Inflammatory macrophage (primary cell): ENCODE data around the gene MYO1A.
A peak's percentile ranks its signal among the peaks of the same experiment; 100 is the strongest.

ENCODE experiments used
- DNase-seq, 2 donors: peaks; one replicate each; pipeline ENCODE4 v3.0.0-alpha.2; 2020 to 2022

The MYO1A gene

DNA sequence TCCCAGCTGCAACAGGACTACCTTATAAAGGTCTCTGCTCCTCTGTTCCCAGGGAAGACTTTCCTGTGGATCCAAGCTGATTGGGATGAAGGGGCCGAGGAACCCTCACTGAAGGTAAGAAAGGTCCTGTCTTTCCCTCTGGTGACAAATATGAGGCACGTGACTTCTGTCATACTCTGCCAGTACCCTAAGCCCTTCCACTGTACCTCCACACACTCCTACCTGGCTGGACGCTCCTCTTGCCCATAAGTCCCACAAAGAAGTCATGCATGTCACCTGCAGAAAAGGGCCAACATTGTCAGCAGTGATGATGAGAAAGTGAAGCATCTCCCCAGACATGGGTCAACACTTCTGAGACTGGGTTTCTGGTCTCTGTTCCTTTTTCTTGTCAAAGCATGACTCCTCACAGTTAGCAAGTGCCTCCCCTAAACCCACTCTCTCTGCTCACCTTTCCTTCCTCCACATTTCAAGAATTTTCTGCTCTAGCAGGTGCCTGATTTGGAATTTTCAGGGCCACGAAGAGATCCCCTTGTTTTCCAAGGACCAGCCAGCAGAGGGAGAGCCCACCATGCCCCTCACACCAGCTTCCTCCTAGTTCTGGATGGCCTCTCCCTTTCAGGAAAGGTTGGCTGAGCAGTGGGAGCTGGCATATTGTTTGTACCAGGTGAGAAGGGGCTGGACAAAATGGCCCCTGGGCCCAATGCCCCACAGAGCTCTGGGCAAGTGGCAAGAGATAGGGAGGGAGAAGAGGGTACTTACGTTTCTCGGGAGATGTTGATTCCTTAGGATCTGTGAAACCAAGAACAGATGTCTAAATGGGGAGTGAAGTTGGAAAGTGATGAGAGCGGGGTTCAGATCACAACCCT lies 37.1 kb downstream of the MYO1A start:
- DNase-seq = no peak

DNA sequence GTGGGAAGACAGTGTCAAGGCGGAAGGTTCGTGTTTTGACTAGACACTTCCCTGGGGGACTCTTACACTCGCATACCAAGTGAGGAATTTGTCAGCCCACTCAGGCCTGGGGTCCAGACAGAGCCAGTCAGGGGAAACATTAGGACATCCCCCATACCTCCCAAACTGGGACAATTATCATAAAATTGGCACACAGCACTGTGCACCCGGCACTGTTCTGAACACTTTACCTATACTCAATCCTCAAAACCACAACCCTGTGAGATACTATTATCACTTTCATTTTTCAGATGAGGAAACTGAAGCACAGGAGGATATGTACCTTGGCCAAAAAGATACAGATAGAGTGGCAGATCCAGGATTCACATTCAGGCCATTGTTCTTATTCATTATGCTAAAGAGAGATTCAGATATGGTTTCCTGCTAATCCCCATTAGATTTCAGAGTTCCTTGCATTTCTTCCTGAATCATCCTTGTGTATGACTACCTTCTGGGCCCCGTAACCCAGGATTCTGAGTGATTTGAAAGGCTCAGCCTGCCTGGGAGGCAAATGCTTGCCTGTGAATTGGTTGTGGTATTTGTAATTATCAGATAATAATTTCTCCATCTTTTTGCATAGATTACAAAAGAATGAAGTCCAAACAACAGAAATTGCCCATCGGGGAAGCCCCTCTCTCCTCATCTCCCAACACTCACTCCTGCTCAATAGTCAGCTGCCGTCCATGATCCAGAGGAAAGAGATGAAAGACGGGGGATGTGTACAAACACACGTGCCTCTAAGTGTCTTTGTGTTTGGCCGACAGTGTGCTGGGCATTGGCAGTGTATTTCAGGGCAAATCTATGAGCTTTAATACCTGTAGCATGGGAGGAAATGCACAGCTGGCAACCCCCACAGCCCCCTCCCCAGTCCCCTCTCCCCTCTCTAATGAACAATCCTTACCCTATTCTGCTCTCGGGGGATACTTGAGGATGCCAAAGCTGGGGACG lies 38.2 kb downstream of the MYO1A start:
- DNase-seq = no peak

DNA sequence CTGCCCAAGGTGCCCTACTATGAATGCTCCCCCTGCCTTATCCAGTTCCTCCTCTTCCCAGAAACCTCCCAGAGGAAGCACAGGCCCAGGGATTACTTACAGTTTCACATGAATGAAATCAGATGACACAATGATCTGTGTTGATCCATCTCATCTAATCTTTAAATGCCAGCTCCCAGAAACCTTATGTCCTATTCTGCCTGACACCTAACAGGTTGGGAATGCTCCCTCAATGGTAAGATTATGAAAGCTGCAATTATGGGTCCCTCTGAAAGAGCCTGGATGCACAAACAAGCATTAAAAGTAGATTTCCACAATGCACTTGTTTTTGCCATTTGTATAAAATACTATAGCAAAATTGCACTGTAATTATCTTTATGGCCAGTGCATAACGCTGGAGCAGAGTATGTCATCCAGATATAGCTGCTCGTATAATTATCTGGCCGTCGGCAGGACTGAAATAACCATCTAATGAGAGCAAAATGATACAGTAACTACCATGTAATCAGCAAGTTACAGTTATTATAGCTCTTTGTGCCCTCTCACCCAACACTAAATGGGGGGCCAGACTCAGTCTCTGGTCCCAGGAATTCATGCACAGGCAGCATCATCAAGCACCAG lies 39.2 kb downstream of the MYO1A start:
- DNase-seq = no peak

DNA sequence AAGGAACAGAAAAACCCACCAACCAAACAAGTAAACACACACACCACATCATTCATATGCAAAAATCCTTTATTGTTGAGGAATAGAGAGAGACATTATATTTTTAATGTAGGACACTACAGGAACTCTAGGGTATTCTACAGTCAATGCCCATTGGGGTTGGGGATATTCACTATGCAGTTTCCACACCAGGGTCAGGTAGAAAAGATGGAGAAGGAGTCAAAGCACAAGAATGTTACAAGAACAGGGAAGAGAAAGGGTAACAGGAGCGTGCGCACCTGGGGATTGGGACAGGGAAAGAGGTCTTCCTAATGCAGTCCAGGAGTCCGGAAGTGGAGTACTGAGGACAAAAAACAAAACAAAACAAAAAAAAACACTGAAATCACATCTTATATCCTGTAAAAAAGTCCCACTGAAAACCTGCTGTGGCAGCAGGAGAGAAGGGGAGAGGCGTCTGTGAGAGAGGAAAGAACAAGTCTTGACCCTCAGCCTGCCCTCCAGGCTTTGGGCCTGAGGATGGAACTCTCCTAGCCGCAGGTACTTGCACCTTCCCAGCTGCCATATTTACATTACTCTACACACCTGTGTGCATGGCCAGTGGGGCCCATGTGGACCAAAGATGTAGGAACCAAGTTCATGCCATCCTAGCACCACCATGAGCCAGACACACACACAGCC lies 39.8 kb downstream of the MYO1A start:
- DNase-seq = no peak

DNA sequence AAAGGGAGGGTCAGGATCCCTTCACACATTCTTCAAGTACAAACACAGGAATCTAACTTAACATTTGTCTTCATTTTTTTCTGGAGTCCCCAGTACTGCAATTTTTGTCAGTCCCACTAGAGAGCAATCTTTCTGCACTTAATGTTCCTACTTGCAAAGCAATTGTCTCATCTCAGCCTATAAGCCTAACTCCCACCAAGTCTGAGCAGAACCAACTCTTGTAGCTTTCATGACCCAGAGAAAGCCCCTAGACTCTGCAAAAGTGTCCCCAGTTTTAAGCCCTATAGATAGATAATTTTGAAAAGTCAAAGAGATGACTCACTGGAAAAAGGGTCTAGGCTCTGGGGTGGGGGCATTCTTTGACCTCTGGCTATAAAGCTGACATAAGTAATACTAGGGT lies 41.8 kb downstream of the MYO1A start:
- peak; percentile 67 to 77 for DNase-seq

DNA sequence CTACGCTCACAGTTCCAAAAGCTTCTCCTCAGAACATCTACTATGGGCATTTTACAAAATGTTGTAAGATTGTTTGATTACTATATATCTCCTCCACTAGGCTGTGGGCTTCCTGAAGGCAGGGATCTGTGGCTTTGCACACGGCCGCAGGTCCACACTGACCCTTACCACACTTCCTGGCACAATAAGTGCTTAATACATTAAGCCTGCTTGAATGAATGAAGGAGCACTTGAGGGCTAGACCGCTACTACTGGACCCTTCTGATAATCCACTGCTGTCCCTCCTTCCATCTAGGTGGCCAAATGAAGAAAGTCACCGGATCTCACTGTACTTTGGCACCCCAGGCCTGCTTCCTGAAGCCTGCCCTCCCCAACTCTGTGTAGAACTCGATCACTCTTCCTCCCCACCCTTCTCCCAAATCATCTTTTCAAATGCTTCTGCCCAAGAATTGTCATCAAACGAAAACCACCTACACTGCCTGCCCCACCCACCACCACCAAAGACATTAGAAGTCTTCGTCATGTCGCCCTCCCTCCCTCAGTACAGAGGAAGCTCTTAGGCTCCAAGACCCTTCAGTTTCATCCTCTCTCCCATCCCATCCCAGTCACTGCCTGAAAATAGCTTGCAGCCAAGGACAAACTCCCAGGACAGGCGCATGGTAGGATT lies 43.0 kb downstream of the MYO1A start:
- DNase-seq = no peak

DNA sequence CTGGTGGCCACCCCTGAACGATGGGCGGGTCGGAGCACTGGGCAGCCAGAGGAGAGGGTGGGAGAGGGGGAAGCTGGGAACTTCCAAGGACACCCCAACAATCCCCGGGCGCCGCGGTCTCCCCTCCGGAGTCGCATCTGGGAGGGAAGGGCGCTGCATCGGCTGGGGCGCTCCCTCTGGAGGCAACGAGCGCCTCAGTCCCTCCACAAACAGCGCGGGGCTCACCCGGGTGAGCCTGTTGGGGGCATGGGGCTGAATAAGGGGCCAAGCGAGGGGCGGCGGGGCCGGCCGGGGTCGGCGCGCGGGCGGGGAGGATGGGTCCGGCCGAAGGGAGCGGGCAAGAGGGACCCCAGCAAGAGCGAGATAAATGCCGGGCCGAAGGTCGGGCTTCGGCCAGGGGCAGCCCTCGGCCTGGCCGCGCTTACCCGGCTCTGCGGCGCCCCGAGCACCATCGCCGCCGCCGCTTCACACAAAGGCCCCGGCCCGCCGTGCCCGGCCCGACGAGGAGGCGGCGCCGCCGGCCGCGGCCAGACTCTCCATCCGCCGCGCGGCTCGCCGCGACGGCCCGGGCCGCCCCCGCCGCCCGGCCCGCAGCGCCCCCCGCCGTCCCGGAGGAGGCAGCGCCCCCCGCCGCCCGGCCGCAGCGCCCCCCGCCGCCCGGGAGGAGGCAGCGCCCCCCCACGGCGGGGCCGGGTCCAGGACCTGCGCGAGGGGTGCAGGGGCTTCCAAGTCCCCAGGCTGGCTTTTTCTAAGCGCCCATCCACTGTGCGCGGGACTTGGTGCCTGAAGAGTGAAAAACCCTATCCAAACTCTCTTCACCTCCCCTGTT lies 43.7 kb downstream of the MYO1A start, which contains the start of gene ZBTB39:
TSS of gene ZBTB39 (minus strand) at position 567 of the 829 bp plus-strand sequence. CDS start 1,629 bp downstream, outside the sequence.
- peak; percentile 29 to 76 for DNase-seq

DNA sequence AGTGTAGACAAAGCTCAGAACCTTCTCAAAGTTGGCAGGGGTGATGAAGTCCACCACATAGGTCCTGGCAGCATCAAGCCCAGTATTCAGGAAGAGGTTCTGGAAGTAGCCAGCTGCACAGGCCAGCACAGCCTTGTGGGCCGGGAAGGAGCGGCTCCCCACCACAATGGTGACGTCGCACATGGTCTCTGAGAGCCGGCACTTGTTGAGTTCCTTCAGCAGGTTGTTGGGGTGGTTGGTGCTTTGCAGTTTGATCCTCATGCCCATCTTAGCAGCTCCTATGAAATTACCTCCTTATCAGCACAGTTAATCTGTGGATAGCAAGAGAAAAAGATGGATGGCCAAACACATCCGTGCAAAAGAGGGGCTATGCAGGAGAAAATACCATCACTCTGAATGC lies 45.3 kb downstream of the MYO1A start:
- no peak for DNase-seq

DNA sequence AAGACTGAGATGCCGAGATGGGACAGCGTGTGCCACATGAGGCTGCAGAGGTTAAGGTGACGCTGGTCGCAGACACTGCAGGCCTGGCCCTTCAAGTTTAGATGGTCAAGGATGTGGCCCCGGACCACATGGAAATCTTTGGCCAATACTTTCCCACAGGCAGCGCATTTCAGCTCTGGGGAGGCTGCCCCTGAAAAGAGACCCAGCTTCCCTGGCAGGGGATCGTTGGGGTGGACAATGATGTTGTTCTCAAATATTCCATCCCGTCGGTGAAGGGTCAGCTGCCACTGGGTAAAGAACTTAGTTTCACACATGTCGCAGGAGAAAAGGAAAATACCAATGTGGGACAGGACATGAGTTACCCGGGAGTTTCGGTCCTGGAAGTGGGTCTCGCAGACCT lies 46.5 kb downstream of the MYO1A start:
- DNase-seq = no peak

DNA sequence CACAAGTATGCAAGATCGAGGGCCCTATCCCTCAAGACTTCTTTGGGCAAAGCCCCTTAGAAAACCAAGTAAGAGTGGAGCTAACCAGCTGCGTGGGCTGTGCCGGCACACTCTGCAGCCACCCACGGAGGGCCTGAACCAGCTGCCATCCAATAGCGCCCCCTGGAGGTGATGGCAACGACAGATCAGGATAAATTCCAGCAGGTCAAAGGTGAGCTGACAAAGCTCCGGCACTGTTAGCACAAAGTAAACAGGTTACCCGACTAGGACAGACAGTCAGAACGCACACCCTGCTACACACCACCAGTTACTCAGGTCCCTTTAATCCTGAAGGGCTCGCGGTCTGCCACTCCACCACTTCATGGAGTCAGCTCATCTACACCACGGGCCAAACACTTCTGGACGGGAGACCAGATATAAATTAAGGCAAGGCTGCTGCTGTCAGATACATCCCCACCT lies 48.5 kb downstream of the MYO1A start:
- DNase-seq = peak; percentile 61 to 68

DNA sequence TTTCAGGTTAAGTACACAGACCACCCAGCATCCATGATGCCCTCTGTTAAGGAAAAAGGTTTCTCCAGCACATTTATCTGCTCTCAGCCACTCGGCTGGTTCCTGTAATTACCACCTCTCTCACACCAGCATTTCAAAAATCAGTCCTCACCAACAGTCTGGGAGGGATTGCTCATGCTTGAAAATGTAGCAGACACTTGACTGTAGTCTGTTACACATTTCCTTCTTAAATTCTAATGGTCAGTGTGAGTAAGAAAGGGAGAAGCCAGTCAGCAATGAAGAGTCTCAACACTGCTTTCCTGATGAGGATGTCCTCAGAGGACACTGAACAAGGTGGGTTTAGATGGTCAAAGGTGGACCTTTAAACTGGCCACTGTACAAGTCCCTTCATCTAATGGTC lies 49.5 kb downstream of the MYO1A start:
- no peak for DNase-seq

DNA sequence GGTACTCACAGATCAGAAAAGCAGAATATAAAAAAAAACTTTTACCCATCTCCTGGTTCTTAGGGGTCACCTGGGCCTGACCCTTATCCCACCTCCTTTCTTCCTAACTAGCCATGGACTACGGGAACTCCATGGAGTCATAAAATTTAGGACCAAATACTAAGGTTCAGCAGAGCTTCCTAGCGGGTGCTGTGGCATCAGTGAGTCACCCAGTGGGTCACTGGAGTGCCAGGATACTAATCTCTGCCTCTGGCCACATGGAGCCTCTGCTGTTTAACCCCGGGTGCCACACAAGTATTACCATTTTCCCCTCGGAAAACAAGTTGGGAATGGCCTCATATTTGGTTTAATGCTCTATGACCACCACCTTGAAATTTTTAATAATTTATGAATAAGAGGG lies 50.5 kb downstream of the MYO1A start:
- no peak for DNase-seq

DNA sequence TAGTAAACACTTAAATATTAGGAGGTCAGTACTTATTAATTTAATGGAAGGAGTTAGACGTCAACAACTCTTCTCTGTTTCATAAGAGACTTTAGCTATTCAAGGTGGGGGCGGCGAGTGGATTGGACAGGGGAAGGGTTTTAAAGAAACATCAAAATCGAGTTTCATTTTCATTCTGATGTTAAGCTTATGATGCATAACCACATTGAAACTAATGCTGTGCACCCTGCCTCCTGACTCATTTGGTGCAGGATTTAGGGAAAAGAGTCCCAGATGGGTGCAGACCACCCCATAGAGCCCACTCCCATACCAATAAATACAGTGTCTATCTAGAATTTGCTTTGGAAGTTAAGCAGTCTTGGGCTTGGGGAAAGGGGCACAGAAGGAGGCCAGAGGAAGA lies 50.9 kb downstream of the MYO1A start:
- no peak for DNase-seq

DNA sequence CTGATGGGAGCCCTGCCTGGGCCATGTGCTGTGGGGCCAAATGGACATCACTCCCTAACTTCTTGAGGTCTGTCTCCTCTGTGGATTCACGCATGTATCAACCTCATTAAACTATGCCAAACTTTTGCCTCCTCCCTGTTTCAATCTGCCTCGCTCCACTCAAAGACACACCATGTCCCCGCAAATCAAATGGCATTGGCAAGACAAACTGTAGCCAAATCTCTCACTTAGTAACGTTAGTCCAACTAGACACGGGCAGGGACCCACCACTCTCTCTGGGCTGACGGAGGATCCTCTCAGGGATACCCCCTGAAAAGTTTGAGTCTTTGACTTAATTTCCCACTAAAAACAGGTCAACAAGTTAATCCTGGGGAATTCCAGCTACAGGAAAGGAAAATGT lies 51.6 kb downstream of the MYO1A start:
- no peak for DNase-seq

DNA sequence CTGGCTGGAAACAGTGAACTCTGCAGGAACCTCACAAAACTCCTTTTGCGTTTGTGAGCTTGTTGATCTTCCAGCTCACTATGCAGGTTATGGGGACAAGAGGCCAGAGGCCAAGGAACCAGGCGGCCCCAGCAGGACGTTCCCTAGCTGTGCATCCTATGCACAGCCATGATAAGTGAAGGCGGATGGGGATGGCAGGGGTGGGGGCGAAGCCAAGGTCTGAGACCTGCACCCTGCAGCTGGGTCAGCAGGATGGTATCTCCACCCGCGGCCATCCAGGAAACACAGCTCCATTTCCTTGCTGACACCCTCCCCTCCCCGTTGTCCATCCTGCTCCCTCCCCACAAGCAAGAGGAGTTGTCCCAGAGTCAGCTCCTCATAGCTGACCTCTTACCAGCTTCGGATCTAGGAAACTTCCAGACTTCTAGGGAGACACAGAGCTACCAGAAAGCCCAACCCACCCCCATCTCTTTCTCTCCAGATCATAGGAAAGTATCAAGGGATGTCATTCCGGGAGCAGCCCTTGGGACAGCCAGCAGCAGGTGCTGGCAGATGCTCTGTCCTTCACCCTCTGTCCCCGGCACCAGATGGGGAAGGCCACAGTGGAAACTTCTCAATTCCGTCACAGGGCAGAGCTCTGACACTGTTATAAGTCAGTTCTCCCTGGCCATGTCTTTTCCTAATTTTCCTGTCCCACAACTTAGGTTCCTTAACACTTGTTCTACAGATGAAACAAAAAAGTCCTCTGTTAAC lies 53.0 kb downstream of the MYO1A start:
- DNase-seq = no peak

DNA sequence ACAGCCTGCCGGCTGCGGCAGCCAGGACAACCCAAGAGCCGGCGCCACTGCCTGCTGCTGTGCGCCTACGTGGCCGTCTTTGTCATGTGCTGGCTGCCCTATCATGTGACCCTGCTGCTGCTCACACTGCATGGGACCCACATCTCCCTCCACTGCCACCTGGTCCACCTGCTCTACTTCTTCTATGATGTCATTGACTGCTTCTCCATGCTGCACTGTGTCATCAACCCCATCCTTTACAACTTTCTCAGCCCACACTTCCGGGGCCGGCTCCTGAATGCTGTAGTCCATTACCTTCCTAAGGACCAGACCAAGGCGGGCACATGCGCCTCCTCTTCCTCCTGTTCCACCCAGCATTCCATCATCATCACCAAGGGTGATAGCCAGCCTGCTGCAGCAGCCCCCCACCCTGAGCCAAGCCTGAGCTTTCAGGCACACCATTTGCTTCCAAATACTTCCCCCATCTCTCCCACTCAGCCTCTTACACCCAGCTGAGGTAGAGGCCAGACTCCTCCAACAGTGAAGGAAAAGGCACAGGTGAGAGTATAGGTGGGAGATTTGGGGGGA lies 53.9 kb downstream of the MYO1A start:
- DNase-seq = no peak

DNA sequence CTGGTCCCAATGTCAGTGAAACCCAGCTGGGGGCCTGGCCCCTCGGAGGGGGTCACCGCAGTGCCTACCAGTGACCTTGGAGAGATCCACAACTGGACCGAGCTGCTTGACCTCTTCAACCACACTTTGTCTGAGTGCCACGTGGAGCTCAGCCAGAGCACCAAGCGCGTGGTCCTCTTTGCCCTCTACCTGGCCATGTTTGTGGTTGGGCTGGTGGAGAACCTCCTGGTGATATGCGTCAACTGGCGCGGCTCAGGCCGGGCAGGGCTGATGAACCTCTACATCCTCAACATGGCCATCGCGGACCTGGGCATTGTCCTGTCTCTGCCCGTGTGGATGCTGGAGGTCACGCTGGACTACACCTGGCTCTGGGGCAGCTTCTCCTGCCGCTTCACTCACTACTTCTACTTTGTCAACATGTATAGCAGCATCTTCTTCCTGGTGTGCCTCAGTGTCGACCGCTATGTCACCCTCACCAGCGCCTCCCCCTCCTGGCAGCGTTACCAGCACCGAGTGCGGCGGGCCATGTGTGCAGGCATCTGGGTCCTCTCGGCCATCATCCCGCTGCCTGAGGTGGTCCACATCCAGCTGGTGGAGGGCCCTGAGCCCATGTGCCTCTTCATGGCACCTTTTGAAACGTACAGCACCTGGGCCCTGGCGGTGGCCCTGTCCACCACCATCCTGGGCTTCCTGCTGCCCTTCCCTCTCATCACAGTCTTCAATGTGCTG lies 54.6 kb downstream of the MYO1A start:
- DNase-seq = no peak

DNA sequence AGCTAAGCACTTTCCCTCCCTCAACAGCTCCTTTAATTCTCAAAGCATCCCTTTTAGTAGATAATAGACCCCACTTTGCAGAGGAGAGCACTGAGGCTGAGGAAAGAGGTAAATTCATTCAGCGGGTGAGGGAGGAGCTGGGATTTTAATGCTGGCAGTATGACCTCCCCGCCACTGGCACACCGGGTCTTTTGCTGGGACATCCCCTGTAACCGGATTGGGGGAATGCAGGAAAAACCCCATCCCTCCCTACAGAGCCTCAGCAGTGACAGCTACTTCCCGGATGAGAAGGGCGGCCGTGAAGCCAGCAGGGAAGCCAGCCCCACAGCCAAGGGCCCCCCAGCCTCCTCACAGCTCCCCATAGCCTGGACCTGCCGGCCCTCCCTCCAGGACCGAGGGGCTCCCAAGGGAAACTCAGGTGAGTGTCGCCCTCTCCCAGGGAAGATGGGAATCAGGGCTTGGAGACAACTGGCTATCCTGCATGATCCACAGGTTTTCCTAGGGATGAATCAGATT lies 55.6 kb downstream of the MYO1A start:
- no peak for DNase-seq

DNA sequence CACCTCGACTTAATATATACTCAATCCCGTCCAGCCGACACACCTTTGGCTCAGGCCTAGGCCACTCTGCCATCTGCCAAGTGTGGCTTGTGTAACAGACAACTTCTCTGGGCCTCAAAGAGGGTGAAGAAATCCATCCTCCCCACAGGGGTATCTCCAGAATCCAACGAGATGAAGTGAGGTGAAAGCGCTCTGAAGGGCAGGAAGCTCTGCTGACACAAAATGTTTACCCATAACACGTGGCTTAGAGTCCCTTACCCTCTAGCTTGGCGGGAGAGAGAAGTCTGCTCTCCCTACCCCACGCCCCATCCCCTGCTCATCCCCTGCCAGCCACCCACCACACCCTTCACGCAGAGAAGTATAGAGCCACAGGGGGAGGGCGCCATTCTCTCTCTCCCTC lies 56.6 kb downstream of the MYO1A start:
- DNase-seq = no peak
